NT2/D1 (cell line): ENCODE data around the gene BCL10.

Experiments
- SUZ12 ChIP-seq: IDR thresholded peaks from 2 replicates; pipeline ENCODE4 v1.6.1; 2011; ENCODE audit not compliant: insufficient read length, insufficient read depth; ENCODE audit errors: extremely low read depth
- YY1 ChIP-seq: IDR thresholded peaks from 2 replicates; pipeline ENCODE4 v1.6.1; 2011; ENCODE audit not compliant: insufficient read length, insufficient read depth
- ZNF274 ChIP-seq: IDR thresholded peaks from 2 replicates; pipeline ENCODE4 v1.6.1; 2011; ENCODE audit warnings: mild to moderate bottlenecking, low read depth, low read length

GRCh38 chr1:85319491-85319890, 43.1 kb upstream of the BCL10 start:
- TF ChIP-seq YY1 (no peak), SUZ12 (no peak), ZNF274 (no peak)
